OCI-LY7 (cell line): ENCODE data around the gene ST8SIA2. TPM values are rescaled to one million over a fixed set of nuclear protein-coding genes. Genes with fewer than 3 reads are reported as not detected.

Experiments used
- Bru-seq: library from RNA; stranded (reverse); fragments of 400-500 nt; gene quantifications from one replicate; lab custom pipeline; 2021; lab: Mats Ljungman, UMichigan
- BruChase-seq, 2 experiments: library from RNA; stranded (reverse); fragments of 400-500 nt; gene quantifications; one replicate each; lab custom pipeline; 2021; lab: Mats Ljungman, UMichigan
- BruUV-seq: library from RNA; stranded (reverse); fragments of 400-500 nt; replicated peaks from 2 replicates; lab custom pipeline; 2021; lab: Mats Ljungman, UMichigan
- CTCF ChIA-PET: fragments of 300-600 bp; sonication (Branson Sonifier 250); formaldehyde crosslinking; loops from one replicate; lab custom pipeline; 2022; ENCODE audit warnings: antibody characterized with exemption; ENCODE audit not compliant: unreplicated experiment; lab: Charles Lee
- POLR2A ChIA-PET: fragments of 300-600 bp; sonication (Branson Sonifier 250); formaldehyde crosslinking; loops from one replicate; lab custom pipeline; 2022; ENCODE audit warnings: antibody characterized with exemption; lab: Charles Lee
- DNase-seq: peaks from one replicate; pipeline ENCODE4 v3.0.0-alpha.2; 2015; ENCODE audit warnings: low spot score
- H2AFZ ChIP-seq: fragments of 200-600 bp; sonication (generic), shearing (Covaris generic); 2 replicates; pipeline ENCODE4 v1.6.1; 2014; ENCODE audit warnings: mild to moderate bottlenecking, antibody characterized with exemption, low read length, moderate library complexity
- H3K27ac ChIP-seq: fragments of 200-600 bp; sonication (generic); 2 replicates; pipeline ENCODE4 v1.5.1; 2014; ENCODE audit warnings: mixed run types, low read depth, mild to moderate bottlenecking, moderate library complexity, low read length, inconsistent platforms; ENCODE audit not compliant: poor library complexity, severe bottlenecking
- H3K36me3 ChIP-seq: fragments of 200-600 bp; sonication (generic); 2 replicates; pipeline ENCODE4 v1.6.1; 2014; ENCODE audit warnings: mild to moderate bottlenecking, antibody characterized with exemption, low read length, moderate library complexity, mixed read lengths; ENCODE audit not compliant: insufficient read depth
- H3K4me1 ChIP-seq: fragments of 200-600 bp; sonication (generic); 2 replicates; pipeline ENCODE4 v1.5.1; 2014; ENCODE audit warnings: mild to moderate bottlenecking, low read length; ENCODE audit not compliant: insufficient read depth, poor library complexity, severe bottlenecking
- H3K4me2 ChIP-seq: fragments of 200-600 bp; sonication (generic); 2 replicates; pipeline ENCODE4 v1.6.1; 2014; ENCODE audit warnings: mild to moderate bottlenecking, low read length
- H3K4me3 ChIP-seq: fragments of 200-600 bp; sonication (generic); 2 replicates; pipeline ENCODE4 v1.5.1; 2014; ENCODE audit warnings: mild to moderate bottlenecking, low read depth, low read length; ENCODE audit not compliant: poor library complexity, severe bottlenecking
- H3K79me2 ChIP-seq: fragments of 200-600 bp; sonication (generic); 2 replicates; pipeline ENCODE4 v1.6.1; 2016; ENCODE audit warnings: low read depth, mild to moderate bottlenecking, low read length, moderate library complexity, mixed read lengths; ENCODE audit not compliant: insufficient read depth
- H3K9me2 ChIP-seq: fragments of 200-600 bp; sonication (generic); 2 replicates; pipeline ENCODE4 v1.6.1; 2016; ENCODE audit warnings: mild to moderate bottlenecking, low read length, mixed read lengths; ENCODE audit not compliant: insufficient read depth
- H3K9me3 ChIP-seq: fragments of 200-600 bp; sonication (generic); 2 replicates; pipeline ENCODE4 v1.6.1; 2014; ENCODE audit warnings: mild to moderate bottlenecking, mixed run types, low read length, mixed read lengths
- H4K20me1 ChIP-seq: fragments of 200-600 bp; sonication (generic); 2 replicates; pipeline ENCODE4 v1.6.1; 2014; ENCODE audit warnings: mild to moderate bottlenecking, antibody characterized with exemption, low read length, moderate library complexity, mixed read lengths; ENCODE audit not compliant: insufficient read depth
- CTCF ChIP-seq: fragments of 200-600 bp; sonication (generic); conservative IDR thresholded peaks from 2 replicates; pipeline ENCODE4 v1.5.1; 2014; ENCODE audit warnings: mild to moderate bottlenecking, antibody characterized with exemption, low read length, moderate library complexity, mixed read lengths
- EZH2phosphoT487 ChIP-seq: fragments of 200-600 bp; sonication (generic); IDR thresholded peaks from 2 replicates; pipeline ENCODE4 v1.6.1; 2018; ENCODE audit warnings: low read depth, borderline replicate concordance, mild to moderate bottlenecking, mixed run types, antibody characterized with exemption, low read length, moderate library complexity, mixed read lengths
- intact Hi-C: fragments of 100-400 bp; cut with micrococcal nuclease; formaldehyde crosslinking; loops from one replicate; pipeline ENCODE4 v1.10.0; 2022; ENCODE audit not compliant: unreplicated experiment
- long read RNA-seq: library from polyadenylated mRNA; stranded (forward); transcript quantifications from one replicate; pipeline ENCODE4 v2.0.0, GENCODE V29; 2022
- total RNA-seq, 2 experiments: library from RNA; depleted of rRNA in 1 of 2; stranded (reverse); fragments of >200 nt in 1 of 2; shearing (Covaris generic) in 1 of 2; gene quantifications; 2 replicates each; pipeline ENCODE4 v1.2.3, GENCODE V29; 2014 to 2022

Gene ST8SIA2
- total RNA-seq (2014; rRNA removed; shearing (Covaris generic)) = not detected in 2 replicates
- total RNA-seq (2022) = not detected in 2 replicates
- not detected for Bru-seq, nascent RNA
- not detected for BruChase-seq, experiment 1, labeled RNA remaining after a 6-hour chase
- BruChase-seq, experiment 2, labeled RNA remaining after a 2-hour chase = not detected
- long read RNA-seq = 0 reads

GRCh38 chr15:92393071-92393979 is at the start of gene ST8SIA2:
Gene ST8SIA2 (plus strand): TSS chr15:92393881. CDS start chr15:92394065, 184 bp downstream.
- ChIA-PET CTCF (no interaction called here), POLR2A (no interaction called here)
- Histone ChIP-seq H3K27ac (no peak within 1 kb of the TSS), H4K20me1 (no peaks in the 10 kb centered on the region), H3K4me3 (no peak within 1 kb of the TSS), H3K79me2 (no peaks in the 10 kb centered on the region), H3K9me3 (no peaks in the 10 kb centered on the region), H2AFZ (no peak within 1 kb of the TSS), H3K4me2 (no peak within 1 kb of the TSS), H3K4me1 (no peaks in the 10 kb centered on the region), H3K36me3 (no peaks in the 10 kb centered on the region), H3K9me2 (no peaks in the 10 kb centered on the region)
- no peak for DNase-seq
- intact Hi-C loops = no loop called here
- TF ChIP-seq EZH2phosphoT487 (no peak), CTCF (no peak)
- no TSS peak for BruUV-seq

- H3K27ac ChIP-seq = no peak overlapping the region
- H3K9me2 ChIP-seq = no peaks in the 10 kb centered on the region
- H2AFZ ChIP-seq = no peak overlapping the region
- POLR2A ChIA-PET = no interaction called here
- CTCF ChIA-PET = no interaction called here
- intact Hi-C loops = no loop called here
- TF ChIP-seq CTCF (no peak), EZH2phosphoT487 (no peak)
- H3K9me3 ChIP-seq = no peaks in the 10 kb centered on the region
- H3K4me1 ChIP-seq = no peaks in the 10 kb centered on the region
- H3K4me2 ChIP-seq = no peak overlapping the region
- no peak overlapping the region for H3K4me3 ChIP-seq
- no peaks in the 10 kb centered on the region for H3K36me3 ChIP-seq
- DNase-seq = no peak
- H4K20me1 ChIP-seq = no peaks in the 10 kb centered on the region
- no peaks in the 10 kb centered on the region for H3K79me2 ChIP-seq
- BruUV-seq = no TSS peak
Measured at GRCh38 chr15:92343924-92344643, 49.6 kb upstream of the ST8SIA2 start.
